B cell (primary cell): ENCODE data around the gene F2RL3. TPM values are rescaled to one million over a fixed set of nuclear protein-coding genes. Genes with fewer than 3 reads are reported as not detected.

Source experiments
- ATAC-seq: fragments of 200-7000 bp; cut with Tn5 transposase; one replicate; pipeline ENCODE4 v1.10.0; 2021; ENCODE audit warnings: low read depth, mild to moderate bottlenecking, moderate number of reproducible peaks, moderate library complexity
- CTCF ChIA-PET: fragments of 350-600 bp; sonication (Branson Sonifier 250); formaldehyde crosslinking; loops from one replicate; lab custom pipeline; 2021; ENCODE audit warnings: antibody characterized with exemption, inconsistent platforms; lab: Charles Lee
- POLR2A ChIA-PET: fragments of 350-600 bp; sonication (Branson Sonifier 250); formaldehyde crosslinking; loops from one replicate; lab custom pipeline; 2021; ENCODE audit warnings: antibody characterized with exemption; lab: Charles Lee
- DNase-seq: peaks from one replicate; pipeline ENCODE4 v3.0.0; 2013
- H2AFZ ChIP-seq: 2 replicates; pipeline ENCODE4 v1.6.1; 2012; ENCODE audit warnings: mild to moderate bottlenecking, low read depth, low read length; ENCODE audit not compliant: insufficient read depth, poor library complexity, severe bottlenecking
- H3K27ac ChIP-seq, 2 donors: 1 replicate in 1 of 2; 2 replicates in 1 of 2; pipeline ENCODE4 v1.5.1; 2012 to 2013; ENCODE audit warnings: low read length in 2 of 2, mild to moderate bottlenecking in 2 of 2, moderate library complexity in 1 of 2
- H3K27me3 ChIP-seq, 4 experiments: fragments of 200-600 bp in 1 of 4; sonication (generic) in 1 of 4; replicated peaks in 1 of 4; 1 replicate in 2 of 4; 2 replicates in 2 of 4; pipeline versions ENCODE4 v1.6.1 to v1.7.0; 2013 to 2016; ENCODE audit warnings: low read length in 3 of 4, mild to moderate bottlenecking in 2 of 4, mixed read lengths in 1 of 4, moderate library complexity in 1 of 4; ENCODE audit not compliant: insufficient read depth in 4 of 4, control insufficient read depth in 3 of 4; ENCODE audit errors: control extremely low read depth in 1 of 4
- H3K36me3 ChIP-seq, 2 experiments: replicated peaks in 1 of 2; 1 replicate in 1 of 2; 2 replicates in 1 of 2; pipeline versions ENCODE4 v1.6.1 to v1.7.1; 2013; ENCODE audit warnings: low read length in 1 of 2; ENCODE audit not compliant: insufficient read depth in 2 of 2, control insufficient read depth in 1 of 2; ENCODE audit errors: control extremely low read depth in 1 of 2, extremely low read depth in 1 of 2
- H3K4me1 ChIP-seq, 2 donors: fragments of 200-600 bp in 1 of 2; sonication (generic) in 1 of 2; 1 replicate in 1 of 2; 2 replicates in 1 of 2; pipeline versions ENCODE4 v1.5.1 to v1.6.1; 2013 to 2017; ENCODE audit warnings: low read length in 2 of 2; ENCODE audit not compliant: control insufficient read depth in 2 of 2, insufficient read depth in 2 of 2
- H3K4me2 ChIP-seq: replicated peaks from 2 replicates; pipeline ENCODE3; 2012; ENCODE audit warnings: mild to moderate bottlenecking, low read depth, low read length; ENCODE audit not compliant: poor library complexity, severe bottlenecking
- H3K4me3 ChIP-seq, 5 experiments: fragments of 200-600 bp in 1 of 5; sonication (generic) in 1 of 5; 1 replicate in 3 of 5; 2 replicates in 2 of 5; pipeline versions ENCODE4 v1.5.1 to v1.7.0; 2011 to 2016; ENCODE audit warnings: low read length in 4 of 5, mild to moderate bottlenecking in 4 of 5, low read depth in 2 of 5, control low read depth in 1 of 5, moderate library complexity in 1 of 5; ENCODE audit not compliant: insufficient read depth in 1 of 5; ENCODE audit errors: control extremely low read depth in 1 of 5, extremely low read depth in 1 of 5
- H3K79me2 ChIP-seq: fragments of 200-600 bp; sonication (generic); one replicate; pipeline ENCODE4 v1.6.0; 2016; ENCODE audit warnings: low read length; ENCODE audit not compliant: control insufficient read depth, insufficient read depth
- H3K9ac ChIP-seq: fragments of 200-600 bp; sonication (generic); 2 replicates; pipeline ENCODE4 v1.6.1; 2017; ENCODE audit warnings: mild to moderate bottlenecking, low read length, moderate library complexity
- H3K9me3 ChIP-seq, 3 donors: one replicate each; pipeline versions ENCODE4 v1.6.1 to v1.7.1; 2013; ENCODE audit warnings: low read length in 2 of 3; ENCODE audit not compliant: control insufficient read depth in 2 of 3, insufficient read depth in 1 of 3; ENCODE audit errors: control extremely low read depth in 1 of 3
- H4K20me1 ChIP-seq: 2 replicates; pipeline ENCODE4 v1.6.0; 2012; ENCODE audit warnings: mild to moderate bottlenecking, low read length; ENCODE audit not compliant: insufficient read depth, control insufficient read depth, poor library complexity, severe bottlenecking
- H3K27ac Mint-ChIP-seq: one replicate; pipeline ENCODE4 v1.8.0; 2021; ENCODE audit warnings: mixed read lengths
- H3K27me3 Mint-ChIP-seq: one replicate; pipeline ENCODE4 v1.8.0; 2021; ENCODE audit warnings: mixed read lengths
- H3K4me1 Mint-ChIP-seq: one replicate; pipeline ENCODE4 v1.8.0; 2021; ENCODE audit warnings: mixed read lengths
- H3K4me3 Mint-ChIP-seq: one replicate; pipeline ENCODE4 v1.8.0; 2021; ENCODE audit warnings: mixed read lengths
- H3K9me3 Mint-ChIP-seq: one replicate; pipeline ENCODE4 v1.8.0; 2022; ENCODE audit warnings: mixed read lengths; ENCODE audit not compliant: insufficient read depth
- CTCF ChIP-seq: fragments of 200-600 bp; IDR thresholded peaks from one replicate; pipeline ENCODE4 v1.8.0; 2022; ENCODE audit warnings: antibody characterized with exemption, mild to moderate bottlenecking
- EZH2 ChIP-seq: IDR thresholded peaks from 2 replicates; pipeline ENCODE4 v1.6.1; 2012; ENCODE audit warnings: borderline replicate concordance, low read depth, mild to moderate bottlenecking, moderate library complexity, low read length; ENCODE audit not compliant: insufficient read depth, poor library complexity, severe bottlenecking
- WGBS: methylation state at CpG from one replicate; pipeline ENCODE4 v1.1.5; 2013; ENCODE audit warnings: missing lambda C conversion rate; ENCODE audit not compliant: insufficient coverage; 5-methylcytosine and 5-hydroxymethylcytosine counted together
- intact Hi-C: fragments of 100-400 bp; cut with micrococcal nuclease; formaldehyde crosslinking; loops from one replicate; pipeline ENCODE4 v1.10.0; 2022
- polyA plus RNA-seq: library from polyadenylated mRNA; depleted of rRNA; stranded (reverse); fragments of >200 nt; gene quantifications from 2 replicates; pipeline ENCODE4 v1.2.3, GENCODE V29; 2012
- total RNA-seq, 2 donors: library from RNA; stranded (reverse); fragments of 120-200 nt in 1 of 2; gene quantifications; 1 replicate in 1 of 2; 2 replicates in 1 of 2; pipeline versions ENCODE4 v1.2.3 to v1.2.4, GENCODE V29; 2013 to 2022

The F2RL3 gene
- total and polyA plus RNA-seq, 2 donors (not counting 1 experiment from before 2014, with no cell fraction given), result 0.01 to 1.1 TPM

DNA sequence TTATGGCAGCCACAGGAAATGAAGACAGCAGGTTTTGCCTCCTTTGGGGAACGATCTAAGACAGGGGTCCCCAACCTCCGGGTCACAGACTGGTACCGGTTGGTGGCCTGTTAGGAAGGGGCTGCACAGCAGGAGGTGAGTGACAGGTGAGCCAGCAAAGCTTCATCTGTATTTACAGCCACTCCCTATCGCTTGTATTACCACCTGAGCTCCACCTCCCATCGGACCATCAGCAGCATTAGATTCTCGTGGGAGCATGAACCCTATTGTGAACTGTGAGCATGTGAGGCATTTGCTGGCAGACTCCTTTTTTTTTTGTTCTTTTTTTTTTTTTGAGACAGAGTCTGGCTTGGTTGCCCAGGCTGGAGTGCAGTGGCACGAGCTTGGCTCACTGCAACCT lies 22.2 kb downstream of the F2RL3 start:
- WGBS, result 85% methylated on average over 4 of the region's 7 CpGs
- Mint-ChIP-seq H3K27me3 (peaks cover 3% of the 10 kb centered on the region), H3K9me3 (peaks cover 13% of the 10 kb centered on the region), H3K4me3 (no peak overlapping the region), H3K4me1 (no peaks in the 10 kb centered on the region), H3K27ac (no peak overlapping the region)
- Histone ChIP-seq H3K4me3 (no peak overlapping the region), H3K9ac (no peak overlapping the region), H3K79me2 (no peaks in the 10 kb centered on the region), H3K9me3 (peaks cover 1 to 45% (median 21%) of the 10 kb centered on the region in 3 donors), H3K36me3 (no peaks in the 10 kb centered on the region), H4K20me1 (no peaks in the 10 kb centered on the region), H3K27me3 (peaks cover 0 to 2% (median 0%) of the 10 kb centered on the region in 4 experiments), H2AFZ (no peak overlapping the region), H3K4me1 (no peaks in the 10 kb centered on the region), H3K27ac (no peak overlapping the region), H3K4me2 (no peak overlapping the region)
- ATAC-seq (no peak), DNase-seq (no peak)
- intact Hi-C loops, result no loop called here
- TF ChIP-seq CTCF (no peak), EZH2 (no peak)
- ChIA-PET POLR2A (no interaction called here), CTCF (interaction anchor here (0.6 kb wide), 2 partner anchors 20 to 157 kb away, joined by 3 to 4 read pairs; no protein-coding TSS in a partner anchor)

DNA sequence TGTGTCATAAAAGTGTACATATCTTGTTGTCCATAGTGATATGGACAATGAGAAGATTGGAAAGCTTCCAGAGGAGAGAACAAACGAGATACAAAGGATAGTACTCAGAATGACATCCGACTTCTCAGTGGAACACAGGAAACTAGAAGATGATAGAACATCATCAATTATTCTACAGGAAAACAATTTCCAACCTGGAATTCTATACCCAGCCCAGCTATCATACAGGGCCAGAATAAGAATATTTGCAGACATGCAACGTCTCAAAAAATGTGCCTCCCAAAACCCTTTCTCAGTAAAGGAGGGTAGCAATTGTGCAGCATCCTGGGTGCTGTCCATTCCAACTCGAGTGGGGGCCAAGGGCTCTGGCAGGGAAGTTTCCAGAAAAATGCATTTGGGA lies 24.0 kb downstream of the F2RL3 start:
- Mint-ChIP-seq H3K27me3 (peaks cover 10% of the 10 kb centered on the region), H3K4me3 (no peak overlapping the region), H3K4me1 (no peaks in the 10 kb centered on the region), H3K9me3 (peaks cover 13% of the 10 kb centered on the region), H3K27ac (no peak overlapping the region)
- peaks cover 0 to 2% (median 0%) of the 10 kb centered on the region in 4 experiments for H3K27me3 ChIP-seq
- no peak for TF ChIP-seq CTCF
- no peak for TF ChIP-seq EZH2
- DNase-seq (no peak), ATAC-seq (no peak)
- no peaks in the 10 kb centered on the region for H4K20me1 ChIP-seq
- no peaks in the 10 kb centered on the region for H3K4me1 ChIP-seq
- H3K27ac ChIP-seq, result no peak overlapping the region
- peaks cover 1 to 46% (median 21%) of the 10 kb centered on the region in 3 donors for H3K9me3 ChIP-seq
- no peak overlapping the region for H2AFZ ChIP-seq
- POLR2A ChIA-PET, result no interaction called here
- no peaks in the 10 kb centered on the region for H3K36me3 ChIP-seq
- H3K4me2 ChIP-seq, result no peak overlapping the region
- H3K79me2 ChIP-seq, result no peaks in the 10 kb centered on the region
- H3K9ac ChIP-seq, result no peak overlapping the region
- no CpG with 5 or more reads among the region's 4 CpGs for WGBS
- intact Hi-C loops, result no loop called here
- H3K4me3 ChIP-seq, result no peak overlapping the region
- CTCF ChIA-PET, result no interaction called here
